CD4-positive, alpha-beta T cell (primary cell): ENCODE measurements around the gene SMAP2. TPM values are rescaled to one million over a fixed set of nuclear protein-coding genes. Genes with fewer than 3 reads are reported as not detected.
A peak's percentile ranks its signal among the peaks of the same experiment; 100 is the strongest.

Source experiments
- ATAC-seq: fragments of 200-7000 bp; cut with Tn5 transposase; one replicate; pipeline ENCODE4 v1.10.0; 2022; ENCODE audit warnings: mild to moderate bottlenecking; ENCODE audit not compliant: poor library complexity
- CTCF ChIA-PET: fragments of 350-600 bp; sonication (Branson Sonifier 250); formaldehyde crosslinking; loops from one replicate; lab custom pipeline; 2021; ENCODE audit warnings: antibody characterized with exemption, inconsistent platforms; lab: Charles Lee
- POLR2A ChIA-PET: fragments of 350-600 bp; sonication (Branson Sonifier 250); formaldehyde crosslinking; loops from one replicate; lab custom pipeline; 2021; ENCODE audit warnings: antibody characterized with exemption, inconsistent platforms; lab: Charles Lee
- DNase-seq, 14 experiments: peaks; one replicate each; pipeline ENCODE4 v3.0.0-alpha.2; 2013 to 2020; ENCODE audit warnings: mixed read lengths in 2 of 14
- H3K27ac ChIP-seq, 2 donors: one replicate each; pipeline versions ENCODE4 v1.5.1 to v1.7.0; 2013; ENCODE audit warnings: low read length in 2 of 2, low read depth in 1 of 2, mild to moderate bottlenecking in 1 of 2
- H3K27me3 ChIP-seq, 2 experiments: 1 replicate in 1 of 2; 2 replicates in 1 of 2; pipeline versions ENCODE4 v1.6.1 to v1.7.0; 2013; ENCODE audit warnings: low read length in 2 of 2, control low read depth in 1 of 2, mild to moderate bottlenecking in 1 of 2, moderate library complexity in 1 of 2; ENCODE audit not compliant: insufficient read depth in 2 of 2, control insufficient read depth in 1 of 2
- H3K36me3 ChIP-seq: one replicate; pipeline ENCODE4 v1.6.1; 2013; ENCODE audit warnings: low read length, control low read depth; ENCODE audit not compliant: insufficient read depth
- H3K4me1 ChIP-seq: one replicate; pipeline ENCODE4 v1.6.1; 2013; ENCODE audit warnings: low read length, control low read depth; ENCODE audit not compliant: insufficient read depth
- H3K4me3 ChIP-seq: one replicate; pipeline ENCODE4 v1.5.1; 2013; ENCODE audit warnings: mild to moderate bottlenecking, low read length, moderate library complexity
- H3K9me3 ChIP-seq, 2 experiments: 1 replicate in 1 of 2; 2 replicates in 1 of 2; pipeline versions ENCODE4 v1.6.1 to v1.7.0; 2013; ENCODE audit warnings: low read length in 2 of 2, mild to moderate bottlenecking in 2 of 2, control low read depth in 1 of 2, moderate library complexity in 1 of 2; ENCODE audit not compliant: control insufficient read depth in 1 of 2, insufficient read depth in 1 of 2
- H3K27ac Mint-ChIP-seq: one replicate; pipeline ENCODE4 v1.8.0; 2020; ENCODE audit warnings: mixed read lengths
- H3K27me3 Mint-ChIP-seq: one replicate; pipeline ENCODE4 v1.8.0; 2021; ENCODE audit warnings: mixed read lengths
- H3K36me3 Mint-ChIP-seq: one replicate; pipeline ENCODE4 v1.8.0; 2021; ENCODE audit warnings: low read depth, mixed read lengths
- H3K4me1 Mint-ChIP-seq: one replicate; pipeline ENCODE4 v1.8.0; 2021; ENCODE audit warnings: low read depth, mixed read lengths
- H3K4me3 Mint-ChIP-seq: one replicate; pipeline ENCODE4 v1.8.0; 2020; ENCODE audit warnings: mild to moderate bottlenecking, mixed read lengths
- H3K9me3 Mint-ChIP-seq: one replicate; pipeline ENCODE4 v1.8.0; 2020; ENCODE audit warnings: mixed read lengths
- CTCF ChIP-seq: fragments of 200-600 bp; IDR thresholded peaks from one replicate; pipeline ENCODE4 v1.8.0; 2022; ENCODE audit warnings: antibody characterized with exemption, mild to moderate bottlenecking
- intact Hi-C, 2 experiments: fragments of 100-400 bp; cut with DNase I in 1 of 2; cut with micrococcal nuclease in 1 of 2; formaldehyde crosslinking; loops; one replicate each; pipeline versions ENCODE4 v1.15.1 to v1.9.0; 2023 to 2025; cut with DNase I, micrococcal nuclease
- total RNA-seq, 174 experiments: library from RNA in 2 of 174; stranded (reverse) in 2 of 174; gene quantifications; one replicate each; pipeline ENCODE4 v1.2.3 and lab custom pipeline; 2021 to 2026

Gene SMAP2
- total RNA-seq, 2 experiments from 2014 or later: 214 to 216 TPM

- Mint-ChIP-seq H3K4me1 (no peaks in the 10 kb centered on the region), H3K27me3 (no peaks in the 10 kb centered on the region), H3K27ac (no peak overlapping the region), H3K9me3 (no peaks in the 10 kb centered on the region), H3K4me3 (no peak overlapping the region), H3K36me3 (no peaks in the 10 kb centered on the region)
- Histone ChIP-seq H3K27me3 (no peaks in the 10 kb centered on the region), H3K4me1 (peaks cover 3% of the 10 kb centered on the region), H3K27ac (no peak overlapping the region), H3K9me3 (peaks cover 2 to 4% of the 10 kb centered on the region in 2 experiments), H3K36me3 (no peaks in the 10 kb centered on the region), H3K4me3 (no peak overlapping the region)
- no peak for TF ChIP-seq CTCF
- ChIA-PET CTCF (no interaction called here), POLR2A (no interaction called here)
- ATAC-seq (no peak), DNase-seq (no peak)
- intact Hi-C loops: no loop called here
Observed at GRCh38 chr1:40362699-40363098, 10.8 kb upstream of the SMAP2 start.

GRCh38 chr1:40363721-40364120 is 9.8 kb upstream of the SMAP2 start:
- H3K36me3 ChIP-seq: no peaks in the 10 kb centered on the region
- ChIA-PET CTCF (no interaction called here), POLR2A (interaction anchor here (0.9 kb wide), 1 partner anchor 11 kb away, joined by 3 read pairs; no protein-coding TSS in a partner anchor)
- no peaks in the 10 kb centered on the region for H3K9me3 Mint-ChIP-seq
- ATAC-seq (no peak), DNase-seq (no peak)
- no peak for TF ChIP-seq CTCF
- intact Hi-C loops: no loop called here
- no peak overlapping the region for H3K4me3 ChIP-seq
- H3K4me1 Mint-ChIP-seq: no peaks in the 10 kb centered on the region
- H3K27ac ChIP-seq: no peak overlapping the region
- no peaks in the 10 kb centered on the region for H3K27me3 Mint-ChIP-seq
- peaks cover 0 to 4% of the 10 kb centered on the region in 2 experiments for H3K9me3 ChIP-seq
- peaks cover 3% of the 10 kb centered on the region for H3K4me1 ChIP-seq
- H3K27me3 ChIP-seq: no peaks in the 10 kb centered on the region
- H3K4me3 Mint-ChIP-seq: no peak overlapping the region
- no peaks in the 10 kb centered on the region for H3K36me3 Mint-ChIP-seq
- no peak overlapping the region for H3K27ac Mint-ChIP-seq

- intact Hi-C loops: loop anchor here (5.0 to 10.0 kb wide), 3 partner anchors 36 to 323 kb away; partner anchors contain the start of genes NFYC (in 1 of the 2) and ZMPSTE24 (in 1 of the 2)
- H3K27me3 Mint-ChIP-seq: peaks cover 7% of the 10 kb centered on the region
- H3K9me3 Mint-ChIP-seq: peaks cover 2% of the 10 kb centered on the region
- ATAC-seq (no peak), DNase-seq (no peak)
- peak overlapping the region; percentile 99 for H3K27ac Mint-ChIP-seq
- H3K36me3 Mint-ChIP-seq: peaks cover 35% of the 10 kb centered on the region
- Histone ChIP-seq H3K27ac (no peak overlapping the region), H3K4me3 (no peak overlapping the region), H3K9me3 (no peaks in the 10 kb centered on the region), H3K36me3 (peaks cover 8% of the 10 kb centered on the region), H3K27me3 (no peaks in the 10 kb centered on the region), H3K4me1 (peaks cover 19% of the 10 kb centered on the region)
- H3K4me3 Mint-ChIP-seq: peak overlapping the region; percentile 79
- no peak for TF ChIP-seq CTCF
- H3K4me1 Mint-ChIP-seq: peaks cover 42% of the 10 kb centered on the region
- ChIA-PET POLR2A (interaction anchor here (0.7 to 7.6 kb wide), 4 partner anchors 15 to 327 kb away, joined by 3 to 304 read pairs (median 3); partner anchors contain the start of gene NFYC), CTCF (interaction anchor here (0.7 to 2.9 kb wide), 4 partner anchors 26 to 57 kb away, joined by 3 to 8 read pairs (median 6); no protein-coding TSS in a partner anchor)
Observed at GRCh38 chr1:40371707-40372258, 1.7 kb upstream of the SMAP2 start.
